ENCODE measurements around the gene VAC14. TPM values are rescaled to one million over a fixed set of nuclear protein-coding genes. Genes with fewer than 3 reads are reported as not detected.

VAC14 gene
- total RNA-seq, 4 donors from 2014 or later, result 44.0 to 106 (median 64.5) TPM

GRCh38 chr16:70661534-70661917, 139.4 kb downstream of the VAC14 start:
- H3K27me3 ChIP-seq, result no peaks in the 10 kb centered on the region
- no peaks in the 10 kb centered on the region for H3K9me3 ChIP-seq
- H3K27ac ChIP-seq, result no peak overlapping the region
- peaks cover 0 to 21% (median 0%) of the 10 kb centered on the region in 4 donors for H3K4me1 ChIP-seq
- peaks cover 0 to 34% (median 0%) of the 10 kb centered on the region in 3 donors for H3K36me3 ChIP-seq
- no peak for DNase-seq
- H3K4me3 ChIP-seq, result no peak overlapping the region
- no peak for TF ChIP-seq POLR2A (IDR thresholded peaks at IDR 0.05)
- no peak for TF ChIP-seq CTCF (IDR thresholded peaks at IDR 0.05)

GRCh38 chr16:70660672-70661350, 140.1 kb downstream of the VAC14 start:
- Histone ChIP-seq H3K27ac (no peak overlapping the region), H3K36me3 (peaks cover 0 to 28% (median 0%) of the 10 kb centered on the region in 3 donors), H3K4me1 (peaks cover 0 to 21% (median 0%) of the 10 kb centered on the region in 4 donors), H3K9me3 (no peaks in the 10 kb centered on the region), H3K27me3 (no peaks in the 10 kb centered on the region), H3K4me3 (no peak overlapping the region)
- TF ChIP-seq CTCF (IDR thresholded peaks at IDR 0.05), result no peak
- no peak for TF ChIP-seq POLR2A (IDR thresholded peaks at IDR 0.05)
- peak in 1 of 3 donors; percentile 37 for DNase-seq

GRCh38 chr16:70659953-70660671, 140.8 kb downstream of the VAC14 start:
- peak in 1 of 3 donors; percentile 24 for DNase-seq
- no peak overlapping the region for H3K27ac ChIP-seq
- peaks cover 0 to 21% (median 0%) of the 10 kb centered on the region in 3 donors for H3K36me3 ChIP-seq
- H3K4me1 ChIP-seq, result peaks cover 0 to 21% (median 0%) of the 10 kb centered on the region in 4 donors
- no peaks in the 10 kb centered on the region for H3K9me3 ChIP-seq
- TF ChIP-seq POLR2A (IDR thresholded peaks at IDR 0.05) (no peak), CTCF (IDR thresholded peaks at IDR 0.05) (no peak)
- H3K27me3 ChIP-seq, result no peaks in the 10 kb centered on the region
- H3K4me3 ChIP-seq, result no peak overlapping the region

GRCh38 chr16:70659546-70659945, 141.4 kb downstream of the VAC14 start:
- peaks cover 0 to 16% (median 0%) of the 10 kb centered on the region in 3 donors for H3K36me3 ChIP-seq
- peak in 1 of 3 donors; percentile 32 for DNase-seq
- no peaks in the 10 kb centered on the region for H3K27me3 ChIP-seq

GRCh38 chr16:70658921-70659320, 142.0 kb downstream of the VAC14 start:
- Histone ChIP-seq H3K4me3 (no peak overlapping the region), H3K27ac (no peak overlapping the region), H3K36me3 (peaks cover 0 to 10% (median 0%) of the 10 kb centered on the region in 3 donors), H3K27me3 (no peaks in the 10 kb centered on the region), H3K4me1 (peaks cover 0 to 29% (median 1%) of the 10 kb centered on the region in 4 donors), H3K9me3 (no peaks in the 10 kb centered on the region)
- TF ChIP-seq POLR2A (IDR thresholded peaks at IDR 0.05) (no peak), CTCF (IDR thresholded peaks at IDR 0.05) (no peak)
- peak in 1 of 3 donors; percentile 27 for DNase-seq

More at GRCh38 chr16:70659546-70659945, 141.4 kb downstream of the VAC14 start:
- TF ChIP-seq CTCF (IDR thresholded peaks at IDR 0.05), result no peak
- TF ChIP-seq POLR2A (IDR thresholded peaks at IDR 0.05), result no peak
- H3K27ac ChIP-seq, result no peak overlapping the region
- H3K4me3 ChIP-seq, result no peak overlapping the region
- H3K4me1 ChIP-seq, result peaks cover 0 to 23% (median 0%) of the 10 kb centered on the region in 4 donors
- no peaks in the 10 kb centered on the region for H3K9me3 ChIP-seq

All from Peyer's patch (tissue), 4 donors.